Activated CD8-positive, alpha-beta memory T cell treated with anti-CD3 and anti-CD28 coated beads, Interleukin-2, amount 50 U/mL, for 1 hour (primary cell): ENCODE results near the gene FPGS.
"Not testable (repeated sequence)": the region's sequence is repeated elsewhere in the genome, so short reads cannot be mapped to it uniquely, and the experiment has no call there.

Source experiments
- DNase-seq: peaks from one replicate; pipeline ENCODE4 v3.0.0-alpha.2; 2020; ENCODE audit errors: extremely low read depth

The FPGS gene

GRCh38 chr9:127771570-127772189 lies 31.0 kb upstream of the FPGS start:
- no peak for DNase-seq

DNA sequence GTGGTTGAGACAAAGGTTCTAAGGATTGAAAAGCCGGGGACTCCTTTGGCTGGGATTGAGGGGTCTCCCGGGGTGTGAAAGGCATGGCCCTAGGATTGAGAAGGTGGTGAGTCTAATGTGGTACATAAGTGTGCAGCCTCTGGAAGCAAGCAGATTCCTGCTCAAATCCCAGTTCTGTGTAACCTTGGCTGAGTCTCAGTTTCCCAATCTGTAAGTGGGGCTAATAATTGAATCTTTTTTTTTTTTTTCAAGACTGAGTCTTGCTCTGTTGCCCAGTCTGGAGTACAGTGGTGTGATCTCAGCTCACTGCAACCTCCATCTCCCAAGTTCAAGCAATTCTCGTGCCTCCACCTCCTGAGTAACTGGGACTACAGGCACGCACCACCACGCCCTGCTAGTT lies 30.1 kb upstream of the FPGS start:
- no peak for DNase-seq

GRCh38 chr9:127773272-127773671 lies 29.4 kb upstream of the FPGS start:
- DNase-seq, result no peak

DNA sequence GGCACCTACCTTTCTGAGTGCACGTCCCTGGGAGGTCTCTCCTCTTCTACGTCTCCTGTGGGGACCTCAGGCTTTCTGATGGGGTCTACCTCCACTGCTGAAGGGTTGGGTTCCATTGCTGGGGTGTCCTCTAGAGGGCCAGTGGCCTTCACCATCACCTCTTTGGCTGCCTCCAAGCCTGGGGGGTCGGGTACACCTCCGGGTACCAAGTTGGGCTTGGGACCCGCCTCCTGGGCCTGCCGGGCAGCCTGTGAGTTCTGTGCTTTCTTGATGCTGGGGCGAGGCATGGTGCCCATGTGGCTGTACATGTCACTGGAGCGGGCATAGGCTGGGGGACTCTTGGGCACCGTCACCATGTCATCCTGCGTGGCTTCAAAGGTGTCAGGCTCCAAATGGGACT lies 28.7 kb upstream of the FPGS start:
- DNase-seq, result no peak

DNA sequence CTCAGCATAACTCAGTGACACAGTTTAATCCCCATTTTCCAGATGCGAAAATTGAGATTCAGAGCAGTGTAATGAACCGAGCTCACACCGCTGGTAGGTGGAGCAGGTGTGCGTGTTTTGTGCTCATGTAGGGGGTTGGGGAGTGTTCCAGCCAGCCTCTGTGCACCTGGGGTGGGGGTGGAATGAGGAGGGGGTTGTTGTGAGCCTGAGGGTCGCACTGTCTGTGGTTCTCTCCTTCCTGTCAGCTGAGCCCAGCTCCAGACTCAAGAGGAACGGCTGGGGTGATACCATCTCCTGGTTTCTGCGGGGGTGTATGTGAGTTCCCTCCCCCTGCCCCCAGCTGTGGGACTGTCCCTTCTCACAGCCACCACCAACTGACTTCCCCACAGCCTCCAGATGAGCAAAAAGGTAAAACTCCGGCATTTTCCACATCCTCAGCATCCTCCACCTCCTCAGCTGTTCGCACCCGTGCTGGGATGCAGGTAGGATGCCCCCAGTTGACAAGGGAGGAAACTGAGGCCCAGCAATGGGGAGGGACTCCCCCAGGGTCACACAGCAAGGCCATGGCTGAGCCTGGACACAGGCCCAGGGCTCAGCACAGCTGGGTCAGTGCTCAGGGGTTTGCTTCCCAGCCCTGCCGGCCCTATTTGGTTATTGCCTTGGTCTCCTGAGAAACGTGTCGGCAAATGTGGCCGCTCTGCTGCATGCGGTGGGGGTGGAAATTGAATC lies 26.3 kb upstream of the FPGS start:
- no peak for DNase-seq

DNA sequence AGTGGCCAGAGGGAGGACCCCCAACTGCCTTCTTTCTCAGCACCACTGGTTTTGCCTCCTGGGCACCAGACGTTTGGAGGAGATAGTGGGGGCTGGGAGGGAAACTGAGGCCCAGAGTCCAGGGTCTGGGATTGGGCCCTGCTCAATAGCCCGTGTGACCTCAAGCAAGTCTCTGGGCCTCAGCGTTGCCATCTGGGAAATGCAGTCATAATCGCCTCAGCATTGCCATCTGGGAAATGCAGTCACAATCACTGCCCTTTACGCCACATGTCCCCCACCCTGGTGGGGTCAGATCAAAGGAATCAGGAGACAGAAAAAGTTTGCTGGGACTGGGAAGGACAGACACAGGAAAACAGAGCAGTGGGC lies 25.8 kb upstream of the FPGS start:
- no peak for DNase-seq

- DNase-seq, result no peak
These were observed 25.2 kb upstream of the FPGS start for GRCh38 chr9:127777368-127777980.

- DNase-seq, result no peak
These were observed 24.2 kb upstream of the FPGS start, which contains the start of gene SH2D3C for GRCh38 chr9:127778280-127779135. SH2D3C (minus strand) TSS chr9:127778666; CDS start chr9:127778627, 39 bp downstream.

DNA sequence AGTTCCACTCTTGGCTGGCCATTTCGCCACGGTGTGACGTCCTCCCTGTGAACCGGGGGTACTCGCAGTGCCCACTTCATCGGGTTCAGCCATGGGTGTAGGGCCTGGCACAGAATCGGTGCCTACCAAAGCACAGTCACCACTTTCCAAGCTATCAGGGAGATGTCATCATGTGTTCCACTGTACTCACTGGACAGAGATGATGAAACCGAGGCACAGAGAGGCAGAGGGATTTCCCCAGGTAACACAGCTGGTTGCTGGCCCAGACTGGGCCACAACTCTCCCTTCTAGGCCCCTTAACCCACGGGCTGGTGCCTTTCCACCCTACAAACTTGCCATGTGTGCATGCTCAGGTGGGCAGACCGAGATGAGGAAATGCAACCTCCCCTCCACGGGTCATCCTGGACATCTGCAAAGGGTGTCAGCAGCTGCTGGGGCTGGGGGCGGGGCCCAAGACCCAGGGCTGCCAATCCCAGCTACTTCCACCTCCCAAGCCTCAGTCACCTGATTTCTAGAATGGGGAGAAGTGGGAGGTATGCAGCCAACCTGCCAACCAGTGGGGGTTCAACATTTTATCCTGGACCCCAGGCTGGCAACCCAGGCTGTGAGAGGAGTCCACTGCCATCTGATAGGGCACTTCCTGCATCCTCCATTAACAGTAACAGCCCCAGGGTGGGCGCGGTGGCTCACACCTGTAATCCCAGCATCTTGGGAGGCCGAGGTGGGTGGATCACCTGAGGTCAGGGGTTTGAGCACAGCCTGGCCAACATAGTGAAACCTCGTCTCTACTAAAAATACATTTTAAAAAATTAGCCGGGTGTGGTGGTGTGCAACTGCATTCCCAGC lies 23.3 kb upstream of the FPGS start:
- DNase-seq, result no peak

GRCh38 chr9:127780126-127780885 lies 22.4 kb upstream of the FPGS start:
- DNase-seq, result no peak

- not testable (repeated sequence) for DNase-seq
These were observed 21.8 kb upstream of the FPGS start for GRCh38 chr9:127780909-127781308.

DNA sequence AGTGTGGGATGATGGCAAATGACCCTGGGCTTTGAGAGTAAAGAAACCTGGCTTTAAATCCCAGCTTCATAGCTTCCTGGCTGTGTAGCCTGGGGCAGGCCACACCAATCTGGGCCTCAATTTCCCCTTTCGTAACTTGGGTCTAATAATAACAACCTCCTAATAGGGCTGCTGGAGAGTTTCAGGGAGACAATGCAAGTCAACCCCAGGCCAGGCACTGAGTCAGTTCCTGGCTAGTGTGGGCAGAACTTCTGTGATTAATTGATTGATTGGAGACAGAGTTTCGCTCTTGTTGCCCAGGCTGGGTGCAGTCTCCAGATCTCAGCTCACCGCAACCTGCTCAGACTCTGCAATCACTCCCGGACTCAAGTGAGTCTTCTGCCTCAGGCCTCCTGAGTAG lies 20.9 kb upstream of the FPGS start:
- DNase-seq, result no peak

GRCh38 chr9:127783111-127784008 lies 19.3 kb upstream of the FPGS start:
- peak; percentile 60 for DNase-seq

GRCh38 chr9:127785023-127785932 lies 17.4 kb upstream of the FPGS start:
- DNase-seq, result peak; percentile 70

DNA sequence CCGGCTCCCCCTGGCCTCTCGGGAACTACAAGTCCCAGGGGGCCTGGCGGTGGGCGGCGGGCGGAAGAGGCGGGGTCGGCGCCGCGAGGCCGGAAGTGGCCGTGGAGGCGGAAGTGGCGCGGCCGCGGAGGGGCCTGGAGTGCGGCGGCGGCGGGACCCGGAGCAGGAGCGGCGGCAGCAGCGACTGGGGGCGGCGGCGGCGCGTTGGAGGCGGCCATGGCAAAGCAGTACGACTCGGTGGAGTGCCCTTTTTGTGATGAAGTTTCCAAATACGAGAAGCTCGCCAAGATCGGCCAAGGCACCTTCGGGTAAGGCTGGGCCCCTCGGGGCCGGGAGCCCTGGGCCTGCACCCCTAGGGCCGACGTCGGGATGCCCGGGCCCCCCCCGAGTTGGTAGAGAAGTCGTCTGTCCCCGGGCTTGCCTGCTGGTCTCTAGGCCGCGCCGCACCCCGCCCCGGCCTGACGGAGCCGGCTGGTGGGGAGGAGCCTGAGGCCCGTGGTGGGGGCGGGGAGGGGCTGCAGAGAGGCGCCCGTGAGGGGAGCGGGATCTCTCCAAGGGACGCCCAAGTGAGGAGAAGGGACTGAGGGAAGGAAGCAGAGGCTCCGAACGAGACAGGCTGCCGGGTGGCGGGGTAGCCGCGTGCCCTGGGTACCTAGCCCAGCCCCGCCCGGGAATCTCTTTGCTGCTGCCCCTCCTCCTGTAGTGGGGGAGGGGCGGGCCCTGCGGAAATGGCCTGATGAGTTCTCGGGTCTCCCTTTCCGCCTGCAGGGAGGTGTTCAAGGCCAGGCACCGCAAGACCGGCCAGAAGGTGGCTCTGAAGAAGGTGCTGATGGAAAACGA lies 16.5 kb upstream of the FPGS start, which contains the start of gene CDK9:
Gene CDK9, plus strand, starts transcription at position 102 of the 840 bp plus-strand sequence. Its CDS starts 115 bp downstream, at position 217.
- DNase-seq, result peak; percentile 67

DNA sequence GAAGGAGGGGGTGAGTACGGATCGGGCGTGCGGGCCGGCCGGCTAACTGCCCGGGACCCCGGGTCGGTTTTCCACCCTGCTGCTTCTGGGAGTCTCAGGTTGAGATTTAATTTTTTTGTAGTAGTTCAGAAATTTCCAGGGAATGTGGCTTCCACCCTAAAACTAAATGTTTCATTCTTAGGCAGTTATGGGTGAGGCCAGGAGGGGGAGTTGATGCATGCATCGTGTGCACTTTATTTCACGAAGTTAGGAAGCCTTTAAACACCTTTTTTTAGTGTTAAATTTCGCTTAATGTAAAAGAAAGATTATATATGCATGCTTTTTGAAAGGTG lies 15.9 kb upstream of the FPGS start:
- no peak for DNase-seq

- DNase-seq, result no peak
These were observed 14.2 kb upstream of the FPGS start for GRCh38 chr9:127788337-127789011.
